Left lung (tissue), 10 donors: ENCODE measurements around the gene SRP14. TPM values are rescaled to one million over a fixed set of nuclear protein-coding genes. Genes with fewer than 3 reads are reported as not detected.

Source experiments
- ATAC-seq: fragments of 200-7000 bp; cut with Tn5 transposase; one replicate; pipeline ENCODE4 v1.9.1; 2020; ENCODE audit warnings: moderate library complexity
- DNase-seq, 4 donors: peaks; one replicate each; pipeline ENCODE4 v3.0.0-alpha.2; 2013 to 2020
- H3K27ac ChIP-seq, 2 donors: fragments of 200-600 bp; sonication (generic) in 1 of 2; one replicate each; pipeline versions ENCODE4 v1.5.0 to v1.8.0; 2020 to 2021
- H3K27me3 ChIP-seq, 2 donors: fragments of 200-600 bp; sonication (generic) in 1 of 2; one replicate each; pipeline versions ENCODE4 v1.5.0 to v1.8.0; 2020 to 2021
- H3K36me3 ChIP-seq, 2 donors: fragments of 200-600 bp; sonication (generic) in 1 of 2; one replicate each; pipeline versions ENCODE4 v1.5.0 to v1.8.0; 2020 to 2021
- H3K4me1 ChIP-seq, 2 donors: fragments of 200-600 bp; one replicate each; pipeline ENCODE4 v1.8.0; 2021
- H3K4me3 ChIP-seq, 2 donors: fragments of 200-600 bp; sonication (generic) in 1 of 2; one replicate each; pipeline versions ENCODE4 v1.5.0 to v1.8.0; 2020 to 2021; ENCODE audit warnings: mild to moderate bottlenecking in 1 of 2
- H3K9me3 ChIP-seq, 2 donors: fragments of 200-600 bp; sonication (generic) in 1 of 2; one replicate each; pipeline versions ENCODE4 v1.5.0 to v1.8.0; 2020 to 2021
- CTCF ChIP-seq, 2 donors: fragments of 200-600 bp; sonication (generic) in 1 of 2; IDR thresholded peaks; one replicate each; pipeline versions ENCODE4 v1.5.0 to v1.8.0; 2021; ENCODE audit warnings: antibody characterized with exemption in 2 of 2
- intact Hi-C, 2 donors: fragments of 100-400 bp; cut with DNase I; formaldehyde crosslinking; loops; one replicate each; pipeline versions ENCODE4 v1.11.2 to v1.14.2; 2022
- polyA plus RNA-seq, 6 donors: library from polyadenylated mRNA; unstranded; fragments of 120-200 nt; gene quantifications; one replicate each; pipeline ENCODE4 v1.2.1, GENCODE V29; 2013; ENCODE audit not compliant: insufficient read length in 6 of 6
- total RNA-seq, 2 donors: library from RNA; stranded (reverse); fragmentation: NEBNext Ultra II Directional; extraction: Animal tissue kit (Norgen Biotek cat#: 25700); gene quantifications; one replicate each; pipeline ENCODE4 v1.2.1, GENCODE V29; 2021
- donor health status: DM: no; HTN: yes; CAD: no.
- donor health status: DM: no; HTN: no; CAD: no.

Gene SRP14
- total and polyA plus RNA-seq, 8 donors = 159 to 541 (median 505) TPM

- no peaks in the 10 kb centered on the region for H3K27me3 ChIP-seq
- no peak overlapping the region for H3K27ac ChIP-seq
- TF ChIP-seq CTCF (IDR thresholded peaks at IDR 0.05) = no peak
- H3K9me3 ChIP-seq = no peaks in the 10 kb centered on the region
- H3K4me1 ChIP-seq = peaks cover 22 to 30% of the 10 kb centered on the region in 2 donors
- H3K4me3 ChIP-seq = no peak overlapping the region
- intact Hi-C loops = no loop called here
- DNase-seq (no peak), ATAC-seq (no peak)
- H3K36me3 ChIP-seq = peaks cover 0 to 10% of the 10 kb centered on the region in 2 donors
Observed at GRCh38 chr15:40087068-40087810, 48.3 kb upstream of the SRP14 start.

- Histone ChIP-seq H3K27ac (no peak overlapping the region), H3K9me3 (no peaks in the 10 kb centered on the region), H3K36me3 (no peaks in the 10 kb centered on the region), H3K27me3 (no peaks in the 10 kb centered on the region), H3K4me1 (peaks cover 20 to 38% of the 10 kb centered on the region in 2 donors), H3K4me3 (no peak overlapping the region)
- ATAC-seq (no peak), DNase-seq (no peak)
- intact Hi-C loops = no loop called here
- no peak for TF ChIP-seq CTCF (IDR thresholded peaks at IDR 0.05)
Observed at GRCh38 chr15:40085266-40085665, 46.3 kb upstream of the SRP14 start.

- ATAC-seq (no peak), DNase-seq (no peak)
- Histone ChIP-seq H3K4me1 (peaks cover 20 to 38% of the 10 kb centered on the region in 2 donors), H3K4me3 (no peak overlapping the region), H3K9me3 (no peaks in the 10 kb centered on the region), H3K27me3 (no peaks in the 10 kb centered on the region), H3K36me3 (no peaks in the 10 kb centered on the region), H3K27ac (no peak overlapping the region)
- TF ChIP-seq CTCF (IDR thresholded peaks at IDR 0.05) = no peak
- intact Hi-C loops = no loop called here
Observed at GRCh38 chr15:40084650-40085049, 45.7 kb upstream of the SRP14 start.

- no peaks in the 10 kb centered on the region for H3K27me3 ChIP-seq
- H3K36me3 ChIP-seq = no peaks in the 10 kb centered on the region
- peak overlapping the region; percentile 8 to 28 for H3K4me3 ChIP-seq
- intact Hi-C loops = no loop called here
- no peak for TF ChIP-seq CTCF (IDR thresholded peaks at IDR 0.05)
- peak overlapping the region; percentile 71 to 80 for H3K27ac ChIP-seq
- peaks cover 14 to 30% of the 10 kb centered on the region in 2 donors for H3K4me1 ChIP-seq
- H3K9me3 ChIP-seq = no peaks in the 10 kb centered on the region
- DNase-seq (no peak), ATAC-seq (peak; percentile 30)
Observed at GRCh38 chr15:40082195-40082883, 43.4 kb upstream of the SRP14 start.

GRCh38 chr15:40081691-40082194, 42.8 kb upstream of the SRP14 start:
- Histone ChIP-seq H3K27me3 (no peaks in the 10 kb centered on the region), H3K36me3 (no peaks in the 10 kb centered on the region), H3K9me3 (no peaks in the 10 kb centered on the region), H3K4me3 (peak overlapping the region; percentile 8 to 28), H3K27ac (peak overlapping the region; percentile 71 to 80), H3K4me1 (peaks cover 14 to 30% of the 10 kb centered on the region in 2 donors)
- DNase-seq (peak in 3 of 4 donors; percentile 79 to 87 (median 81)), ATAC-seq (peak; percentile 91)
- no peak for TF ChIP-seq CTCF (IDR thresholded peaks at IDR 0.05)
- intact Hi-C loops = no loop called here
